HG03196 (cell line): ENCODE data around the gene IFNL2.

Source experiments
- ATAC-seq: cut with Tn5 transposase; IDR thresholded peaks from one replicate; pipeline ENCODE4 v1.9.1; 2021; ENCODE audit not compliant: unreplicated experiment

Gene IFNL2

DNA sequence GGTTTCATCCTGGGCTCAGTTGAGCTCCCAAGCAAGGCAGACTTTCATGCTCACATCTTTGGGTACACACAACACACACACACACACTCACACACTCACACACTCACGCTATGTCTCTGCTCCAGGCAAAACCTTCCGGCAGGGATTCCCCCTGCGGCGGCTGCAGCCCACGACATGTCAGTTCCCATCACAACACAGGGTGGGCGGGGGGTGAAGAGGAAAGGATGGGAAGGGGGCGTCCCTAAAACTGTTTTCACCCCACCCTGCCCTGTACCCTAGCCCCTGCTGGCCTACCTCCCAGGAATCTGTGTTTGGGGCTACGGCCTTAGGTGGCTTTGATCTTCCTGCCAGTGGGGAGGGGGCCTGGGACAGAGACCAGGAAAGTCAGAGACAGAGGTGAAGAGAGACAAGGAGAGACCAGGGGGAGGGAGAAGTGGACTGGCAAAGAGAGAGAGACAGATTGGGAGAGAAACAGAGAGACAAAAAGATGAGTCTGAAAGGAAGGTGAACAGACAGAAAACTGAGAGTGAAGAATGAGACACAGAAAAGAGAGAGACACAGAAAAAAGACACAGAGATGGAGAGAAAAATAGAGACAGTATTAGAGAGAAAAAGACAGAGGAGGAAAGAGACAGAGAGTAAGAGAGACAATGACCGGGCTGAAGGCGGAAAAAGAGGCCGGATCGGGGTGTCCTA lies 48.6 kb downstream of the IFNL2 start:
- no peak for ATAC-seq

DNA sequence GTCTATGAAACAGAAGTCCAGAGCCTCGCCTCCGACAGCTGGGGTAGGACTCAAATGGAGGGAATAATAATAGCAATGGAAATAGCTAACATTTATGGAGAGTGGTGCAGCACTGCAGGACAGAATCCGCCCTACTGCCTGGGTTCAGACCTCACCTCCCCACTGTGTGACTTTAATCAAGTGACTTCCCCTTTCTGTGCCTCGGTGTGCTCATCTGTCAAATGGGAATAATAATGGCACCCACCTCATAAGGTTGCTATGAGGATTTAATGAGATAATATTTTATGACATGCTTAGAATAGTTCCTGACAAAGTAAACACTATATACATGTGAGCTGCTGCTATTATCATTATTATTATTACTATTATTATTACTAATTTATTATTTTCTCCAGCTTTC lies 49.3 kb downstream of the IFNL2 start:
- ATAC-seq = no peak

DNA sequence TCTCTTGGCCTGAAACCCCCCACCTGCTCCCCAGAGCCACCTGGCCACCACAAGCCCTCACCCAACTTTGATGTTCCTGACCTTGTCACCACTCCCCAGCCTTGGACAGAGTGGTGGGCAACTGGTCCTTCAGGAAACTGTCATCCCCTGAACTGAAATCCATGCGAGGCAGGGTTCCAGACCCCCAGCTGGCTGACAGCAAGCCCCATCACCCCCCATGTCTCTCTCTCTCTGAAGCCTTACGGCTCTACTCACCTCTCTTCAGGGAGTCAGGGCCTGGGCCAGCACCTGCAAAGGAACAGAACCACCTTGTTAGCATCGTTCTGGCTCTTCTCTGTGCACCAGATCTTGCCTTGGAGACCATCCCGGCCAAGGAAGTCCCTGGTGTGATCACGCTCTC lies 49.9 kb downstream of the IFNL2 start:
- no peak for ATAC-seq

DNA sequence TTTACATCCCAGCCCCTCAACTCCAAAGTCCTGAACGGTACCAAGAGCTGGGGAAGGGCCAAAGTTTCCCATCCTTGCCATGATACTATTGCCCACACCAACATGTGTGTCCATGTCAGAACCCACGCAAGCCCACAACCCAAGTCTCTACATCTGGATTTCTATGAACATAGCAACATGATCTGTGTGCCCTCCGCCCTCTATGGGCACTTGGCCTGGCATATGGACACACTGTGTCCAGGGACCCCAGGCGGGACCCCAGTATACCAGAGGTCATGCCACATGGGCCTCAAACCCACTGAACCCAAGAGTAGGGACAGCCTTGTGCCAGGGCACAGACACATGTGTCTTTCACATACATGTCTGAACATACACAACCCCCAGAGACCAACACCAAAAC lies 50.5 kb downstream of the IFNL2 start:
- no peak for ATAC-seq

DNA sequence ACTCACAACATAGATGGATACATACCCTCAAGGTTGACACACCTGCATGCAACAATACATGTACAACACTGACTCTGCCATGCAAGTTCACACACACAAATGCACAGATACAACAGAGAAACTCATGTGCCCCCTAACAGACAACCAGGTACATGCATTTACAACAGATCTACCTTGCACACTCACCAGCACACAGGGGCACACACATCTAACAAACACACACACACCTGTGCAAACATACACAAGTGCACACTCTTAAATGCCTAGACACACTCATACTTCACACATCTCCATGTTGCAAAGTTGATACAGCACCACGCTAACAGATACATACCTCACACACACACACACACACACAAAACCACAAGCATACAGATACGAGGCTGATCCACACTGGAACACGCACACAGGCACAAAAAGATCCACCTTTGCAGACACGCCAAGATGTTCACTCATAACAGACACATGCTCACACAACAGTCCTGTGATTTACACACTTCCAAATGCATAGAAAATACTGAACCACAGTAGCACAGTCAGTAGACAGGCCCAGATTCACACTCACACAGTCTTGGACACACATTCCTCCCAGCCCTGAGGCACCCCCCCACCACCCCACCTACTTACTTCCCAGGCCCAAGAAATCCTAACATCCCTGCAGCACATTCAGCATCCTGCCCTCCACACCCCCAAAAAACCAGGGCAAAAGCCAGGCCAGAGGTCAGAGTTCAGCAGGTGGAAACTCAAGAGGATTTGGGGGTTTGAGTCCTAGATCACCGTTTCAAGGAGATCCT lies 51.1 kb downstream of the IFNL2 start:
- ATAC-seq = no peak
